A204.1 (cell line): ENCODE results near the gene FBXW7.

ENCODE experiments used
- FAIRE-seq: peaks from 2 replicates; lab custom pipeline; 2012; peaks lifted over from hg19 to GRCh38; lab: Jason Lieb, UNC

The FBXW7 gene

DNA sequence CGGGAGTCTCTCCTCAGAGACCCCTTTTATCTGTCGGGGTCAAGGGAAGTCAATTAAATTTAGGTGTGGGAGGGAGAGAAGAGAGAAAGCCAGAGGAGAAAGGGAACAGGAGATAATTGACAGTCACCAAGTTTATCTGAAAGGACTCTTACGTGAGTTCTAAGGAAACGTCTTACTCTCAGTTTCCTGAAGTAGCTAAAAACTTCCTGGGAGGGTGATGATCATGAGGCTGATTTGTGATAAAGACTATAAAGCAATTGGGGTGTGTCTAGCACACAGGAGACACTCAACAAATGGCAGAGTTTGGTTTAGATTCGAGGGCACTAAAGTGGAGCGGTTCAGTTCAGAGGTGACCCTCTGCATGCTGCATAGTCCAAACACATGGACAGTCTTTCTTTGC lies 254.1 kb downstream of the FBXW7 start:
- FAIRE-seq, result no peak

DNA sequence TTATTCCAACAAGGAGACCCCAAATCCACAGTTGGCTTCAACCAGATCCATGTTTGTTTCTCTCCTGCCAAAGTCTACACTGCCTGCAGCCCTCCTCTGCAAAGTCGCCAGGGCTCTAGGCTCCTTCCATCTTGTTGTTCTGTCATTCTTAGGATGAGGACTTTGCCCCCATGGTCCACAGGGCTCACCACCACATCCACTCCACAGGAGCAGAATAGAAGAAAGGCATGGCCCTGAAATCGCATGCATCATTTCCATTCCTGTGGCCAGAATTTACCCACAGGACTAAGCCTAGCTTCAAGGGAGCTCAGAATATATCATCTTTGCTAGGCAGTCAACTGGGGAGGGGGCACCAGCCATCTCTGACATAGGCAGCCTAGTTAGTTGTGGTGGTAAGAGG lies 254.7 kb downstream of the FBXW7 start:
- FAIRE-seq, result no peak

DNA sequence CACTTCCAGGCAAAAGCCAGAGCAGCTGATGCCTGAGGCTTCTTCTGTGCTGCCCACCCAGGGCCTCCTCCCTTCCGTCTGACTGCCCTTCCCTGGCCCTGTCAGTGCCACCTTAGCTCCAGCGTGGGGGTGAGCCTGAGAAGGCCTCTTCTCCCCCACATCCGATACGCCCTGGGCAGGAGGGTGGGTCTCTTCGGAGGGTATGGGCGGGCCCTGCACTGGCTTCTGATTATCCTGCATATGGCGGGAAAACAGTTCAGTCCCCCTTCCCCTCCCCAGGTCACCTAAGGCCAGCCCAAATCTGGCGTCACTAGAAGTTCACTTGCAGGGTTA lies 256.7 kb downstream of the FBXW7 start:
- no peak for FAIRE-seq

DNA sequence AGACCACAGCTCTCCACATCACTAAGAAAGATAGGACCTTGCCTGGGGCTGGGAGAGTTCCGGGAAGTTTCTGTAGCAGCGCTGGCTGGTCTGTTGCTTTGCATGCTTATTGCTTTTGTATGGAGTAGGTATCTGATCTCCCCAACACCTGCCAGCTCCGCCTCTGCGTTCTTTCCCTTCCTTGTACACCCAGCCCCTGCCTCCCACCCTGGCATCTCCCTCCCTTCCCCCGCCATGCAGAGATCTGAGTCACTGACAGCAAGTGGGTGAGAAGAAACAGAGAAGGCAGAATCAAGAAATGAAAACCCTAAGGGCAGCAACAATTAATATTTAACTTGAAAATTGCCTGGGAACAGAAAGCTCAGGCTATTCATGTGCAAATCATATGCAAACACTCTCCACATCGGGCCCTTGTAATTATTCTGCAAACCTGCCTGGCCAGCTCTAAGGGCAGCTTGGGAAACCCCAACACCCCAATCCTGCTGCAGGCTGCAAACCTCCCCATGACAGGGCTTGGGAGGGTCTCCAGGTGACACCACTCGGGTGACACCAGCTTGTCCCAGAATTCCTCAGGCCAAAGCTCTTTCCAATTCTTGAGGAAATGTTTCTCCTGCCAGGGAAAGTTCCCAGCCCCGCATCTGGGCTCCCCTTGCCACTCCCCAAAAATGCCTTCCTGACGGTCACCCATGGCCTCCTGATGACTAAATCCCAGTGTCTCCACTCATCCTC lies 257.2 kb downstream of the FBXW7 start:
- no peak for FAIRE-seq

DNA sequence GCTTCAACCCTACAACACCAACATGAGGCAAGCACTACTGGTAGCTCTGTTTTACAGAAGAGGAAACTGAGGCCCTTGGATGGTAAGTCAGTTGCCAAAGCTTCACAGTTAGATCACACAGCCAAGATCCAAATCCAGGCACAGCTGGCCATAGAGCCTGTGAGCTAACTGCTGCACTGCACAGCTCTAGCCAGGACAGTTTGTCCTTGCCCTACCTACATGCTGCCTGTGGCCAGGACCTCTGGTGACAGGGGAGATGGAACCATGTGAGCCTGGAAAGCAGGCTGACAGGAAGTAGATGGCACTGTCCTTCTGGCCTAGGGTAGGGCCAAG lies 257.8 kb downstream of the FBXW7 start:
- no peak for FAIRE-seq

DNA sequence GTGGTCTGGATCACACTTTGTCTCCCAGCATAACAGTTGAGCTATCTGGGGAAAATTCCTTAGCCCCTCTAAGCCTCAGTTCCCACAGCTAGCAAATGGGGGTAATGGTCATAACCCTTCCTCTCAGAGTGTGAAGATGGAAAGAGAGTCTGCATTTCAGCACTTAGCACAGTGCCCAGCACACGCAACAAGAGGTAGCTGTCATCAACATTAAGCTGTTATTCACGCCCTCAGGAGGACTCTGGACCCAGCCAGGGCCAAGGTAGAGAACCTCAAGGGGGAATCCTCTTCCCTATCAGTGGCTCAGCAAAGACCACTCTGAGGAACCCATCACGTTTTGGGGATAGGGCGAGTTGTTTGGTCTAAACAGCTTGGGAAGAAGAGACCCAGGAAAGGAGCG lies 258.6 kb downstream of the FBXW7 start:
- no peak for FAIRE-seq

DNA sequence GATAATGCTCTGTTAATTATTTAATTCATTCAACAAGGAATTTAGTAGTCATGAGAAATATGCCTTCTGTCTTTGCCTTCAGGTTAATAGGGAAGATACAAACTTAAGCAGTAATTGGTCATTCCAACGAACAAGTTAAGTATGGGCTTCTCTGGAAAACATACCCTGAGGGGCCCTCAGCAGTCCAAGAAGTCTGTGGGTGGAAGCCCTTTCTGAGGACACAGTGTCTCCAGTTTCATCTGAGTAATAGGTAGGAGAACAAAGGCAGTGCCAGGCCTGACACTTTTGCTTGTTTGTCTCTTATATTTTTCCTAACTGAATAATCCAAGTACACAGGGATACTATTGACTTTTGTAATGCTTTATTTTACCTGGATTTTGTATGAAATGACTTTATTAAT lies 262.5 kb downstream of the FBXW7 start:
- no peak for FAIRE-seq
